ENCODE results near the gene SF1. TPM values are rescaled to one million over a fixed set of nuclear protein-coding genes. Genes with fewer than 3 reads are reported as not detected.

SF1 gene
- total RNA-seq, 1 donor from 2014 or later = 533 TPM

- H3K4me1 Mint-ChIP-seq = peaks cover 5% of the 10 kb centered on the region
- no peak for TF ChIP-seq CTCF (IDR thresholded peaks at IDR 0.05; ENCODE audit: unreplicated experiment)
- no peaks in the 10 kb centered on the region for H3K36me3 Mint-ChIP-seq
- H3K27me3 Mint-ChIP-seq (ENCODE audit: low read depth) = peaks cover 15% of the 10 kb centered on the region
- H3K9me3 Mint-ChIP-seq = no peaks in the 10 kb centered on the region
- DNase-seq (ENCODE audit: low spot score in 2 of 2, unreplicated experiment in 2 of 2) = no peak
- H3K4me3 Mint-ChIP-seq = no peak overlapping the region
- no peak overlapping the region for H3K27ac Mint-ChIP-seq
Measured at GRCh38 chr11:64750361-64751054, 27.8 kb downstream of the SF1 start.

DNA sequence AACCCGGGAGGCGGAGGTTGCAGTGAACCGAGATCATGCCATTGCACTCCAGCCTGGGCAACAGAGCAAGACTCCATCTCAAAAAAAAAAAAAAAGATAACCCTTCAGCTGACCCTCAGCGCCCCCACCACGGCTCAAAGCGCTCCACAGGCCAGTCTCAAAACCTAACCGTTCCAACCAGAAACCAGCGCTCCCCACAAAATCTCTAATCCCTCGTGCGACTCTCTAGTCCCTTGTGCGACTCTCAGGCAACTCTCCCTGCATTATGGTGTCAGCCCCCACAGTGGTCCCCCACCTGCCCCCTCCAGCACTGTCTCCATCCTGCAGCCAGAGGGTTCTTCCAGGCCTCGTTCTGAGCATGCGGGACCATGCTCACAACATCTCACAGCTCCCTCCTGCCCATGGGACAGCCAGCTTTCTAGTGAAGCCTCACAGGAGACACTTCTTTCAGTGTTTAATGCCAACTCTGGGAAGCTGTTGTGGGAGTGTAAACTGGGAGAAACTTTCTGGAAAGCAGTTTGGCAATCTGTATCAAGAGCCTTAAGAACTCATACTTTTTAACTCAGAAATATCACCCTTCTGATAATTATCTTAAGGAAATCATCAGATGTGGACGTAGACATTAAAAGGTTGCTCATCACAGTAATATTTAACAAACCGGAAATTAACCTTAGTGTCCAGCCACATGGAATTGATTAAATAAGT, 30.2 kb downstream of the SF1 start:
- no peaks in the 10 kb centered on the region for H3K36me3 Mint-ChIP-seq
- DNase-seq (ENCODE audit: low spot score in 2 of 2, unreplicated experiment in 2 of 2) = no peak
- no peak overlapping the region for H3K4me3 Mint-ChIP-seq
- H3K9me3 Mint-ChIP-seq = no peaks in the 10 kb centered on the region
- peaks cover 30% of the 10 kb centered on the region for H3K27me3 Mint-ChIP-seq (ENCODE audit: low read depth)
- peak overlapping the region; percentile 28 for H3K27ac Mint-ChIP-seq
- TF ChIP-seq CTCF (IDR thresholded peaks at IDR 0.05; ENCODE audit: unreplicated experiment) = no peak
- H3K4me1 Mint-ChIP-seq = peaks cover 17% of the 10 kb centered on the region

- Mint-ChIP-seq H3K36me3 (no peaks in the 10 kb centered on the region), H3K4me3 (peak overlapping the region; percentile 30), H3K9me3 (no peaks in the 10 kb centered on the region), H3K27me3 (ENCODE audit: low read depth) (peaks cover 42% of the 10 kb centered on the region), H3K4me1 (peaks cover 21% of the 10 kb centered on the region), H3K27ac (no peak overlapping the region)
- TF ChIP-seq CTCF (IDR thresholded peaks at IDR 0.05; ENCODE audit: unreplicated experiment) = no peak
- no peak for DNase-seq (ENCODE audit: low spot score in 2 of 2, unreplicated experiment in 2 of 2)
Measured at GRCh38 chr11:64746486-64746885, 31.9 kb downstream of the SF1 start.

GRCh38 chr11:64745521-64746328, 32.6 kb downstream of the SF1 start:
- H3K27me3 Mint-ChIP-seq (ENCODE audit: low read depth) = peaks cover 50% of the 10 kb centered on the region
- no peak overlapping the region for H3K27ac Mint-ChIP-seq
- H3K4me3 Mint-ChIP-seq = peak overlapping the region; percentile 70
- H3K9me3 Mint-ChIP-seq = no peaks in the 10 kb centered on the region
- no peak for DNase-seq (ENCODE audit: low spot score in 2 of 2, unreplicated experiment in 2 of 2)
- H3K4me1 Mint-ChIP-seq = peaks cover 21% of the 10 kb centered on the region
- TF ChIP-seq CTCF (IDR thresholded peaks at IDR 0.05; ENCODE audit: unreplicated experiment) = no peak
- no peaks in the 10 kb centered on the region for H3K36me3 Mint-ChIP-seq

GRCh38 chr11:64745189-64745520, 33.2 kb downstream of the SF1 start:
- Mint-ChIP-seq H3K27ac (no peak overlapping the region), H3K4me1 (peaks cover 21% of the 10 kb centered on the region), H3K36me3 (no peaks in the 10 kb centered on the region), H3K27me3 (ENCODE audit: low read depth) (peaks cover 55% of the 10 kb centered on the region), H3K9me3 (no peaks in the 10 kb centered on the region), H3K4me3 (peak overlapping the region; percentile 70)
- TF ChIP-seq CTCF (IDR thresholded peaks at IDR 0.05; ENCODE audit: unreplicated experiment) = no peak
- no peak for DNase-seq (ENCODE audit: low spot score in 2 of 2, unreplicated experiment in 2 of 2)
